Measurements from ENCODE around the gene ALDH3B2.

Gene ALDH3B2

GRCh38 chr11:67671211-67671520, 3.3 kb downstream of the ALDH3B2 start:
- H3K36me3 ChIP-seq (ENCODE audit: control insufficient read depth in 2 of 2, insufficient read depth in 1 of 2, low read length in 2 of 2), result no peaks in the 10 kb centered on the region
- H3K4me1 ChIP-seq (ENCODE audit: control insufficient read depth, insufficient read depth, low read length), result no peaks in the 10 kb centered on the region
- TF ChIP-seq ZNF2 (tag by site-specific recombination; IDR thresholded peaks at IDR 0.05) (no peak), PRDM10 (tag by site-specific recombination; IDR thresholded peaks at IDR 0.05) (no peak), KLF17 (tag by site-specific recombination; IDR thresholded peaks at IDR 0.05) (no peak), PRDM6 (tag by site-specific recombination; IDR thresholded peaks at IDR 0.05) (no peak), HOXC10 (CRISPR knock-in tag; IDR thresholded peaks at IDR 0.05) (no peak), ZNF121 (tag by site-specific recombination; IDR thresholded peaks at IDR 0.05) (no peak), CTCF (tag by site-specific recombination; IDR thresholded peaks at IDR 0.05) (no peak), ZNF341 (tag by site-specific recombination; IDR thresholded peaks at IDR 0.05; ENCODE audit: low read depth) (no peak), ZNF26 (tag by site-specific recombination; IDR thresholded peaks at IDR 0.05) (no peak), ZNF138 (tag by site-specific recombination; IDR thresholded peaks at IDR 0.05; ENCODE audit: borderline replicate concordance) (no peak), ZFP37 (tag by site-specific recombination; IDR thresholded peaks at IDR 0.05) (no peak), YY2 (tag by site-specific recombination; IDR thresholded peaks at IDR 0.05) (no peak), ZNF391 (tag by site-specific recombination; IDR thresholded peaks at IDR 0.05; ENCODE audit: borderline replicate concordance, low read depth) (no peak), SCRT2 (tag by site-specific recombination; IDR thresholded peaks at IDR 0.05) (no peak), ZNF513 (tag by site-specific recombination; IDR thresholded peaks at IDR 0.05) (no peak), ZNF654 (tag by site-specific recombination; IDR thresholded peaks at IDR 0.05; ENCODE audit: low read depth) (no peak), ZNF132 (tag by site-specific recombination; IDR thresholded peaks at IDR 0.05; ENCODE audit: borderline replicate concordance) (no peak), ZNF174 (tag by site-specific recombination; IDR thresholded peaks at IDR 0.05) (no peak), ZNF302 (tag by site-specific recombination; IDR thresholded peaks at IDR 0.05; ENCODE audit: low read depth) (no peak), ZNF596 (tag by site-specific recombination; IDR thresholded peaks at IDR 0.05) (no peak)
- no peak overlapping the region for H3K27ac ChIP-seq (ENCODE audit: extremely low read depth, low read depth, low read length)
- ChIA-PET POLR2A (no interaction called here), CTCF (interaction anchor here (0.8 to 1.4 kb wide), 3 partner anchors 12 to 211 kb away, joined by 3 to 4 read pairs (median 3); no protein-coding TSS in a partner anchor)
- no peak overlapping the region for H3K4me3 ChIP-seq (ENCODE audit: low read depth, low read length)
- no peaks in the 10 kb centered on the region for H3K9me3 ChIP-seq (ENCODE audit: control insufficient read depth, insufficient read depth, low read depth, low read length)
